GM21515 (cell line): ENCODE data around the gene RSPH1.

ENCODE experiments used
- ATAC-seq: cut with Tn5 transposase; IDR thresholded peaks from one replicate; pipeline ENCODE4 v1.9.1; 2021; ENCODE audit not compliant: unreplicated experiment

Gene RSPH1

GRCh38 chr21:42532466-42533181 lies 36.6 kb upstream of the RSPH1 start:
- no peak for ATAC-seq

- no peak for ATAC-seq
Measured at GRCh38 chr21:42531771-42532170, 35.7 kb upstream of the RSPH1 start.

- no peak for ATAC-seq
Measured at GRCh38 chr21:42530167-42530518, 34.1 kb upstream of the RSPH1 start.

- ATAC-seq: no peak
Measured at GRCh38 chr21:42527489-42528158, 31.6 kb upstream of the RSPH1 start.

GRCh38 chr21:42527127-42527488 lies 31.1 kb upstream of the RSPH1 start:
- ATAC-seq: no peak

GRCh38 chr21:42526379-42526727 lies 30.3 kb upstream of the RSPH1 start:
- no peak for ATAC-seq

- no peak for ATAC-seq
Measured at GRCh38 chr21:42525676-42526378, 29.8 kb upstream of the RSPH1 start.

- ATAC-seq: peak; percentile 28
Measured at GRCh38 chr21:42525029-42525581, 29.1 kb upstream of the RSPH1 start.

GRCh38 chr21:42524341-42525028 lies 28.5 kb upstream of the RSPH1 start:
- peak; percentile 59 for ATAC-seq

- ATAC-seq: no peak
Measured at GRCh38 chr21:42523941-42524340, 27.9 kb upstream of the RSPH1 start.

- no peak for ATAC-seq
Measured at GRCh38 chr21:42523211-42523610, 27.2 kb upstream of the RSPH1 start.

- ATAC-seq: no peak
Measured at GRCh38 chr21:42522771-42523170, 26.7 kb upstream of the RSPH1 start.

GRCh38 chr21:42522271-42522670 lies 26.2 kb upstream of the RSPH1 start:
- no peak for ATAC-seq

GRCh38 chr21:42521805-42522204 lies 25.8 kb upstream of the RSPH1 start:
- no peak for ATAC-seq

- ATAC-seq: no peak
Measured at GRCh38 chr21:42521384-42521783, 25.4 kb upstream of the RSPH1 start.

GRCh38 chr21:42520628-42521253 lies 24.7 kb upstream of the RSPH1 start:
- ATAC-seq: no peak

GRCh38 chr21:42518626-42519025 lies 22.6 kb upstream of the RSPH1 start:
- ATAC-seq: no peak

GRCh38 chr21:42518215-42518614 lies 22.2 kb upstream of the RSPH1 start:
- no peak for ATAC-seq

GRCh38 chr21:42515708-42516502 lies 19.9 kb upstream of the RSPH1 start:
- ATAC-seq: no peak

GRCh38 chr21:42514883-42515228 lies 18.8 kb upstream of the RSPH1 start:
- no peak for ATAC-seq
